ENCODE measurements around the gene SCARB1. TPM values are rescaled to one million over a fixed set of nuclear protein-coding genes. Genes with fewer than 3 reads are reported as not detected.

SCARB1 gene
- total RNA-seq, 1 donor: 9.4 TPM

DNA sequence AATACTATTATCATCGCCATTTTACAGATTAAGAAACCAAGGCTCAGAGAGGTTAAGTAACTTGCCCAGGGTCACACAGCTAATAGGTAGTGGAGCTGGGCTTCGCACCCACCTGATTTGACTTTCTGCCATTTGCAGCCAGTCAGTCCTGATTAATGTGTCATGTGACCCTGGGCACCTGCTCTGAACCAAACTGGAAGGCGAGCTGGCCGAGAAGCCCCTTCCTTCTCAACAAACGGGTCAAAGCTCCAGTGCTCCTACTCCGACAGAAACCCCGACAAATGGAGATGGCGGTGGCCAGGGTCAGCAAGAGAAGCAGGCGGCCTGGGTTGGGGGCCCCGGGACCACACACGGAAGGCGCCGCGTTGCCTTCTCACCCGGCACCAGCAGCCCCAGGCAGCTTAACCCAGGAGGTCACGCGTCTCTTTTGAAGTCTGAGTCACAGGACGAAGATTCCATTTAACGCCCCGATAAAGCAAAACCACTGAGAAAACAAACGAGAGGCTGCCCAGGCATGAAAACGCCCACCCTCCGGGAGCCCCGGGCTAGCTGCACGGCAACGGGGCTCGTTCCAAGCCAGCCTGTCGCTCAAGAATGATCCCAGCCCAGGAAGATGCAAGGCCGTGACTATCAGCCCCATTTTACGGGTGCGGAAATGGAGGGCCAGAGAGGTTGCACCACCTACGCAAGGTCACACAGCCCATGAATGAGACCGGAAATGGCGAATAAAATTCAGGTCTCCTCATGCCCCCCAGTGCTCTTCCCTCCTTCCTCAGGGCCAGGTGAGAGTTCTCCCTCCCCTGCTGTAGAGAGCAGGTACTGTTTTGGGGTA lies 124.8 kb downstream of the SCARB1 start:
- H3K4me1 ChIP-seq (ENCODE audit: insufficient read depth, low read length): peaks cover 8% of the 10 kb centered on the region
- H3K27me3 ChIP-seq (ENCODE audit: insufficient read depth, low read length): no peaks in the 10 kb centered on the region
- H3K36me3 ChIP-seq (ENCODE audit: insufficient read depth, low read length): no peaks in the 10 kb centered on the region
- no peaks in the 10 kb centered on the region for H3K79me2 ChIP-seq (ENCODE audit: insufficient read depth, low read length)
- peaks cover 8% of the 10 kb centered on the region for H3K9me3 ChIP-seq (ENCODE audit: low read depth, low read length)
- H3K4me3 ChIP-seq (ENCODE audit: insufficient read depth, low read length): no peak overlapping the region
- TF ChIP-seq CTCF (IDR thresholded peaks at IDR 0.05; ENCODE audit: extremely low read depth, low read depth, low read length): no peak
- peak; percentile 32 for DNase-seq (ENCODE audit: insufficient read length, low spot score, missing footprints)
- H4K20me1 ChIP-seq (ENCODE audit: insufficient read depth, low read length): no peaks in the 10 kb centered on the region
- no peak overlapping the region for H3K27ac ChIP-seq (ENCODE audit: low read depth, low read length)
- no peak overlapping the region for H3K4me2 ChIP-seq (ENCODE audit: insufficient read depth, low read length)
- H2AFZ ChIP-seq (ENCODE audit: low read length): no peak overlapping the region

DNA sequence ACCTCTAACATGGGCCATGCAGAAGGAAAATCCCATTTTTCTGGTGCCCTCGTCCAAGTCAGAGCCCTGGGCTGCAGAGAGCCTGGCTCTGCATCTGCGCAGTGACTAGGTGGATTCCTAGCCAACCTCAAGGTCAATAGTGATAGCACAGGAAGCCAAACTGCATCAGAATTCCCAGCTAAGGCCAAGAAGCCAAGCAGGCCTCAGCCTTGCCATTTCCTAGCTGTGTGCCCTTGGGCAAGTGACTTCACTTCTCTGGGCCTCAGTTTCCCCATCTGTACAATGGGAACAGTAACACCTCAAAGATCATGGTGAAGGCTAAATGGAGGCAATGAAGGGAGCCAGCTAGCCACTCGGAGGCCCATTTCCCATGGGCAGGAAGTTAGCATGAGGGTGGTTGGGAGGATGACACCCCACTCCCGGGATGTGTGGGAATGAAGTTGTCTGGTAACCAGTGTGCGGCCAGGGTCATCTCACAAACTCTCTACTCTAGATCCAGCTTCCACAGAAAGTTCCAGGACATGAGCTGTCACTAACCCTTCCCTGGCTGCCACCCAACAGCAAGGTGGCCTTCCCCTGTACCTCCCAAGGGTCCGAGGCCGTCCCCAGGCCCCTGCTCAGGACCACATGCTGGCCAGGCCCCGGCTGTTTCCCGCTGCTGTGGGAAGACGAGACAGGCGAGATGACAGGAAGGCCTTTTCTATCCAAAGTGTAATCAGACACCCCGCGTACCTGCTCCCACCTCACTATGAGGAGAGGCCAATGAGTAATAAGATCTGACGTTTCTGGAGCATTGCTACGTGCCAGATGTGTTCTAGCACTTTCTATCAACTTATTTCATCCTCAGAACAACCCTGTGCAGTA lies 125.7 kb downstream of the SCARB1 start:
- no peak overlapping the region for H3K4me3 ChIP-seq (ENCODE audit: insufficient read depth, low read length)
- peaks cover 8% of the 10 kb centered on the region for H3K4me1 ChIP-seq (ENCODE audit: insufficient read depth, low read length)
- H2AFZ ChIP-seq (ENCODE audit: low read length): no peak overlapping the region
- no peak overlapping the region for H3K27ac ChIP-seq (ENCODE audit: low read depth, low read length)
- no peaks in the 10 kb centered on the region for H3K27me3 ChIP-seq (ENCODE audit: insufficient read depth, low read length)
- TF ChIP-seq CTCF (IDR thresholded peaks at IDR 0.05; ENCODE audit: extremely low read depth, low read depth, low read length): no peak
- no peaks in the 10 kb centered on the region for H3K79me2 ChIP-seq (ENCODE audit: insufficient read depth, low read length)
- no peak overlapping the region for H3K4me2 ChIP-seq (ENCODE audit: insufficient read depth, low read length)
- no peaks in the 10 kb centered on the region for H4K20me1 ChIP-seq (ENCODE audit: insufficient read depth, low read length)
- H3K36me3 ChIP-seq (ENCODE audit: insufficient read depth, low read length): no peaks in the 10 kb centered on the region
- DNase-seq (ENCODE audit: insufficient read length, low spot score, missing footprints): peak; percentile 1
- H3K9me3 ChIP-seq (ENCODE audit: low read depth, low read length): peaks cover 8% of the 10 kb centered on the region

- Histone ChIP-seq H3K4me3 (ENCODE audit: insufficient read depth, low read length) (no peak overlapping the region), H4K20me1 (ENCODE audit: insufficient read depth, low read length) (no peaks in the 10 kb centered on the region), H3K79me2 (ENCODE audit: insufficient read depth, low read length) (no peaks in the 10 kb centered on the region), H3K36me3 (ENCODE audit: insufficient read depth, low read length) (no peaks in the 10 kb centered on the region), H3K9me3 (ENCODE audit: low read depth, low read length) (peaks cover 8% of the 10 kb centered on the region), H2AFZ (ENCODE audit: low read length) (peak overlapping the region; percentile 4), H3K27ac (ENCODE audit: low read depth, low read length) (no peak overlapping the region), H3K4me1 (ENCODE audit: insufficient read depth, low read length) (peaks cover 15% of the 10 kb centered on the region), H3K27me3 (ENCODE audit: insufficient read depth, low read length) (no peaks in the 10 kb centered on the region), H3K4me2 (ENCODE audit: insufficient read depth, low read length) (no peak overlapping the region)
- TF ChIP-seq CTCF (IDR thresholded peaks at IDR 0.05; ENCODE audit: extremely low read depth, low read depth, low read length): no peak
- DNase-seq (ENCODE audit: insufficient read length, low spot score, missing footprints): peak; percentile 91
Observed at GRCh38 chr12:124737040-124737419, 126.6 kb downstream of the SCARB1 start.

Measured in osteoblast (primary cell).